ENCODE measurements around the gene HS6ST2. TPM values are rescaled to one million over a fixed set of nuclear protein-coding genes. Genes with fewer than 3 reads are reported as not detected.

HS6ST2 gene
- total and polyA plus RNA-seq, 10 of the 15 experiments (the other 5 are each of a cell fraction or from before 2014, with no cell fraction given) = not detected

DNA sequence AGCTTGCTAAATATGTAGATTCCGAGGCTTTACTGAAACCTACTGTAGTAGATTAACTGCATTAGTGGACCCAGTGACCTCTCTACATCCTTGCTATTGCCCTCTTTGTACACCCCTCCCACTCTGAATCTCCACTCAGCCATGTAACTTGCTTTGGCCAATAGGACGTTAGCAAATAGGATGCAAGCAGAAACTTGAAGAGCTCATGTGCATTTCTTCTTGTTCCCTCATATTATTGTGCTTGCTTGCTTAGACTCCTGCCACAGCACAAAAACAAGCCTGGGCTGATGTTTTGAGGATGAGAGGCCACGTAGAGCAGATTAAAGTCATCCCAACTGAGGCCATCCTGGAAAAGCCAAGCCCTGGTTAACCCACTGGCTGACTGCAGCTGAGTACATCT is 147.9 kb downstream of the HS6ST2 start:
- H3K36me3 ChIP-seq (ENCODE audit: control insufficient read depth in 2 of 2, insufficient read depth in 2 of 2, low read length in 1 of 2) = no peaks in the 10 kb centered on the region
- no peak for FAIRE-seq
- TF ChIP-seq RCOR1 (conservative IDR thresholded peaks at IDR 0.05; ENCODE audit: low read depth, low read length) = no peak
- TF ChIP-seq LARP7 (IDR thresholded peaks at IDR 0.05) = no peak
- TF ChIP-seq CHD4 (IDR thresholded peaks at IDR 0.05) = no peak
- no peak for TF ChIP-seq GATAD2B (conservative IDR thresholded peaks at IDR 0.05; ENCODE audit: low read depth)
- TF ChIP-seq CEBPB (IDR thresholded peaks at IDR 0.05; ENCODE audit: borderline replicate concordance in 1 of 2, low read depth in 2 of 2, low read length in 2 of 2) = no peak
- TF ChIP-seq ATF7 (IDR thresholded peaks at IDR 0.05; ENCODE audit: low read depth) = no peak
- no peak for TF ChIP-seq MYB (IDR thresholded peaks at IDR 0.05; ENCODE audit: borderline replicate concordance, low read depth, low read length)
- TF ChIP-seq, protein P1, sequence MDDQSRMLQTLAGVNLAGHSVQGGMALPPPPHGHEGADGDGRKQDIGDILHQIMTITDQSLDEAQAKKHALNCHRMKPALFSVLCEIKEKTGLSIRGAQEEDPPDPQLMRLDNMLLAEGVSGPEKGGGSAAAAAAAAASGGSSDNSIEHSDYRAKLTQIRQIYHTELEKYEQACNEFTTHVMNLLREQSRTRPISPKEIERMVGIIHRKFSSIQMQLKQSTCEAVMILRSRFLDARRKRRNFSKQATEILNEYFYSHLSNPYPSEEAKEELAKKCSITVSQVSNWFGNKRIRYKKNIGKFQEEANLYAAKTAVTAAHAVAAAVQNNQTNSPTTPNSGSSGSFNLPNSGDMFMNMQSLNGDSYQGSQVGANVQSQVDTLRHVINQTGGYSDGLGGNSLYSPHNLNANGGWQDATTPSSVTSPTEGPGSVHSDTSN (IDR thresholded peaks at IDR 0.05; ENCODE audit: insufficient replicate concordance, low read depth, low read length) = no peak
- no peak for TF ChIP-seq ZNF207 (IDR thresholded peaks at IDR 0.05; ENCODE audit: borderline replicate concordance)
- TF ChIP-seq, protein P2, sequence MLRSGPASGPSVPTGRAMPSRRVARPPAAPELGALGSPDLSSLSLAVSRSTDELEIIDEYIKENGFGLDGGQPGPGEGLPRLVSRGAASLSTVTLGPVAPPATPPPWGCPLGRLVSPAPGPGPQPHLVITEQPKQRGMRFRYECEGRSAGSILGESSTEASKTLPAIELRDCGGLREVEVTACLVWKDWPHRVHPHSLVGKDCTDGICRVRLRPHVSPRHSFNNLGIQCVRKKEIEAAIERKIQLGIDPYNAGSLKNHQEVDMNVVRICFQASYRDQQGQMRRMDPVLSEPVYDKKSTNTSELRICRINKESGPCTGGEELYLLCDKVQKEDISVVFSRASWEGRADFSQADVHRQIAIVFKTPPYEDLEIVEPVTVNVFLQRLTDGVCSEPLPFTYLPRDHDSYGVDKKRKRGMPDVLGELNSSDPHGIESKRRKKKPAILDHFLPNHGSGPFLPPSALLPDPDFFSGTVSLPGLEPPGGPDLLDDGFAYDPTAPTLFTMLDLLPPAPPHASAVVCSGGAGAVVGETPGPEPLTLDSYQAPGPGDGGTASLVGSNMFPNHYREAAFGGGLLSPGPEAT (IDR thresholded peaks at IDR 0.05; ENCODE audit: low read depth) = no peak
- TF ChIP-seq CBX3 (IDR thresholded peaks at IDR 0.05; ENCODE audit: borderline replicate concordance, low read depth) = no peak
- no peak for TF ChIP-seq CHD2 (IDR thresholded peaks at IDR 0.05; ENCODE audit: borderline replicate concordance, low read depth, low read length)
- TF ChIP-seq SMARCA5 (IDR thresholded peaks at IDR 0.05) = no peak
- no peak for TF ChIP-seq NFYA (IDR thresholded peaks at IDR 0.05; ENCODE audit: borderline replicate concordance, low read depth, low read length)
- H2AFZ ChIP-seq (ENCODE audit: control insufficient read depth, low read depth, low read length) = no peak overlapping the region
- intact Hi-C loops (cut with micrococcal nuclease; ENCODE audit: unreplicated experiment) (no loop called here), in situ Hi-C loops (cut with MboI) (no loop called here)
- no TSS peak for BruUV-seq (replicated peaks)
- no peaks in the 10 kb centered on the region for H3K27me3 ChIP-seq (replicated peaks in 1 of 2; ENCODE audit: control insufficient read depth in 2 of 2, insufficient read depth in 2 of 2, low read length in 1 of 2)
- ChIA-PET RAD21 (ENCODE audit: unreplicated experiment) (no interaction called here), POLR2A (no interaction called here), SMC1A (ENCODE audit: uncharacterized antibody, unreplicated experiment) (no interaction called here), CTCF (interaction anchor here (0.6 to 0.9 kb wide), 2 partner anchors 9 to 517 kb away, joined by 3 to 4 read pairs; no protein-coding TSS in a partner anchor)
- H3K4me2 ChIP-seq (ENCODE audit: control insufficient read depth, insufficient read depth) = no peak overlapping the region
- no peak for ATAC-seq
- no peak overlapping the region for H3K9ac ChIP-seq (ENCODE audit: control insufficient read depth, insufficient read depth, low read length)
- WGBS (ENCODE audit: insufficient coverage, insufficient replicate concordance, low lambda C conversion rate, missing lambda C conversion rate) = 0% methylated on average over 3 of the region's 3 CpGs
- no peaks in the 10 kb centered on the region for H4K20me1 ChIP-seq (ENCODE audit: control insufficient read depth, insufficient read depth)
- DNase-seq (ENCODE audit: low read depth, low spot score) = no peak
- no peak overlapping the region for H3K27ac ChIP-seq (ENCODE audit: control insufficient read depth, insufficient read depth)
- H3K9me3 ChIP-seq (replicated peaks; ENCODE audit: control insufficient read depth, insufficient read depth, low read length) = no peaks in the 10 kb centered on the region
- H3K4me1 ChIP-seq (ENCODE audit: control insufficient read depth, insufficient read depth, low read length) = no peaks in the 10 kb centered on the region
- no peaks in the 10 kb centered on the region for H3K79me2 ChIP-seq (ENCODE audit: control insufficient read depth, insufficient read depth, low read length)
- H3K4me3 ChIP-seq = no peak overlapping the region

Data from GM12878 (cell line).